OCI-M2 (cell line): ENCODE measurements around the gene AMBRA1.

Experiments used
- DNase-seq: peaks from one replicate; lab custom pipeline; 2025; ENCODE audit not compliant: unreplicated experiment; lab: John Stamatoyannopoulos, UW

Gene AMBRA1

GRCh38 chr11:46593550-46594373 is at the start of gene AMBRA1:
AMBRA1 (minus strand) TSS chr11:46594023; CDS start chr11:46548380, 45,643 bp downstream.
- DNase-seq = peak; percentile 84

- DNase-seq = no peak
These were observed 49.7 kb upstream of the AMBRA1 start for GRCh38 chr11:46643531-46643930.

- no peak for DNase-seq
These were observed 49.0 kb upstream of the AMBRA1 start for GRCh38 chr11:46642627-46643335.

GRCh38 chr11:46641639-46642038 is 47.8 kb upstream of the AMBRA1 start:
- DNase-seq = no peak

GRCh38 chr11:46640036-46640788 is 46.4 kb upstream of the AMBRA1 start:
- no peak for DNase-seq

- DNase-seq = no peak
These were observed 45.5 kb upstream of the AMBRA1 start for GRCh38 chr11:46639197-46639839.

- no peak for DNase-seq
These were observed 43.7 kb upstream of the AMBRA1 start for GRCh38 chr11:46637546-46637945.

- no peak for DNase-seq
These were observed 41.8 kb upstream of the AMBRA1 start for GRCh38 chr11:46635557-46636139.

GRCh38 chr11:46633291-46634217 is 39.7 kb upstream of the AMBRA1 start:
- no peak for DNase-seq

GRCh38 chr11:46632502-46632901 is 38.7 kb upstream of the AMBRA1 start:
- DNase-seq = no peak

- DNase-seq = no peak
These were observed 37.9 kb upstream of the AMBRA1 start for GRCh38 chr11:46631676-46632075.

GRCh38 chr11:46630237-46630636 is 36.4 kb upstream of the AMBRA1 start:
- no peak for DNase-seq

GRCh38 chr11:46628961-46629360 is 35.1 kb upstream of the AMBRA1 start:
- DNase-seq = no peak

- no peak for DNase-seq
These were observed 31.6 kb upstream of the AMBRA1 start for GRCh38 chr11:46625406-46625805.

GRCh38 chr11:46618837-46619236 is 25.0 kb upstream of the AMBRA1 start:
- no peak for DNase-seq

- DNase-seq = no peak
These were observed 24.1 kb upstream of the AMBRA1 start for GRCh38 chr11:46617972-46618314.

GRCh38 chr11:46617134-46617971 is 23.5 kb upstream of the AMBRA1 start, which contains the start of the genes ATG13 and HARBI1:
ATG13 (plus strand) TSS chr11:46617553; CDS start chr11:46644292, 26,739 bp downstream.
HARBI1 (minus strand) TSS chr11:46617227; CDS start chr11:46616237, 990 bp downstream.
- peak; percentile 42 for DNase-seq

- no peak for DNase-seq
These were observed 22.8 kb upstream of the AMBRA1 start for GRCh38 chr11:46616551-46617133.
